IMR-90 (cell line): ENCODE data around the gene OSBPL1A. TPM values are rescaled to one million over a fixed set of nuclear protein-coding genes. Genes with fewer than 3 reads are reported as not detected.

Experiments
- ATAC-seq: fragments of 200-7000 bp; cut with Tn5 transposase; 2 replicates; pipeline ENCODE4 v1.9.1; 2020; ENCODE audit warnings: low read depth, mild to moderate bottlenecking, moderate library complexity
- BruUV-seq: library from RNA; stranded (reverse); fragments of 400-500 nt; replicated peaks from 2 replicates; lab custom pipeline; 2021; lab: Mats Ljungman, UMichigan
- CTCF ChIA-PET: fragments of 300-600 bp; formaldehyde crosslinking; extraction: SDS; loops from one replicate; lab custom pipeline; 2021; ENCODE audit warnings: antibody characterized with exemption; lab: Yijun Ruan, JAX
- POLR2A ChIA-PET: fragments of 300-600 bp; sonication (Branson Sonifier 250); formaldehyde crosslinking; loops from one replicate; lab custom pipeline; 2022; ENCODE audit warnings: antibody characterized with exemption; ENCODE audit not compliant: unreplicated experiment; lab: Charles Lee
- DNase-seq: peaks from one replicate; pipeline ENCODE4 v3.0.0; 2013
- H2AFZ ChIP-seq: replicated peaks from 2 replicates; pipeline ENCODE3; 2013; ENCODE audit warnings: low read length, mild to moderate bottlenecking; ENCODE audit not compliant: poor library complexity
- H2AK5ac ChIP-seq: 2 replicates; pipeline ENCODE4 v1.6.1; 2013; ENCODE audit warnings: low read depth, low read length, inconsistent platforms
- H2AK9ac ChIP-seq: replicated peaks from 2 replicates; pipeline ENCODE3; 2013; ENCODE audit warnings: mild to moderate bottlenecking, low read depth, low read length, moderate library complexity; ENCODE audit not compliant: poor library complexity
- H2BK120ac ChIP-seq: 2 replicates; pipeline ENCODE4 v1.6.1; 2013; ENCODE audit warnings: low read depth, low read length, inconsistent platforms
- H2BK15ac ChIP-seq: 3 replicates; pipeline ENCODE4 v1.6.1; 2013; ENCODE audit warnings: low read depth, low read length, inconsistent platforms
- H2BK20ac ChIP-seq: 2 replicates; pipeline ENCODE4 v1.6.1; 2013; ENCODE audit warnings: low read depth, mild to moderate bottlenecking, inconsistent platforms, low read length, moderate library complexity
- H2BK5ac ChIP-seq: 2 replicates; pipeline ENCODE4 v1.6.1; 2013; ENCODE audit warnings: mild to moderate bottlenecking, low read depth, low read length, inconsistent platforms; ENCODE audit not compliant: poor library complexity, severe bottlenecking
- H3K14ac ChIP-seq: replicated peaks from 2 replicates; pipeline ENCODE4 v1.6.1; 2013; ENCODE audit warnings: low read depth, low read length, inconsistent platforms
- H3K18ac ChIP-seq: 2 replicates; pipeline ENCODE4 v1.6.1; 2013; ENCODE audit warnings: low read depth, low read length, control low read depth
- H3K23ac ChIP-seq: 2 replicates; pipeline ENCODE4 v1.6.1; 2013; ENCODE audit warnings: low read depth, low read length, inconsistent platforms
- H3K27ac ChIP-seq: 2 replicates; pipeline ENCODE4 v1.5.1; 2013; ENCODE audit warnings: mild to moderate bottlenecking, control low read depth, low read length; ENCODE audit not compliant: insufficient read depth
- H3K27me3 ChIP-seq: 2 replicates; pipeline ENCODE4 v1.6.1; 2013; ENCODE audit warnings: low read length; ENCODE audit not compliant: control insufficient read depth, insufficient read depth
- H3K36me3 ChIP-seq: 2 replicates; pipeline ENCODE4 v1.6.1; 2013; ENCODE audit warnings: low read length, mixed read lengths; ENCODE audit not compliant: control insufficient read depth, insufficient read depth
- H3K4ac ChIP-seq: 2 replicates; pipeline ENCODE4 v1.6.1; 2013; ENCODE audit warnings: low read depth, low read length, inconsistent platforms
- H3K4me1 ChIP-seq: 2 replicates; pipeline ENCODE4 v1.6.1; 2013; ENCODE audit warnings: low read length, mixed read lengths; ENCODE audit not compliant: control insufficient read depth, insufficient read depth
- H3K4me2 ChIP-seq: 2 replicates; pipeline ENCODE4 v1.6.1; 2013; ENCODE audit warnings: low read depth, mild to moderate bottlenecking, control low read depth, low read length, moderate library complexity
- H3K4me3 ChIP-seq: 2 replicates; pipeline ENCODE4 v1.5.1; 2013; ENCODE audit warnings: low read depth, mild to moderate bottlenecking, control low read depth, low read length, moderate library complexity; ENCODE audit not compliant: insufficient read depth
- H3K56ac ChIP-seq: 2 replicates; pipeline ENCODE4 v1.6.1; 2013; ENCODE audit warnings: low read length, inconsistent platforms; ENCODE audit not compliant: insufficient read depth; ENCODE audit errors: extremely low read depth
- H3K79me1 ChIP-seq, 2 experiments: 2 replicates each; pipeline ENCODE4 v1.6.1; 2013; ENCODE audit warnings: low read length in 2 of 2, inconsistent platforms in 1 of 2, low read depth in 1 of 2
- H3K9ac ChIP-seq: 2 replicates; pipeline ENCODE4 v1.6.1; 2013; ENCODE audit warnings: low read depth, low read length, control low read depth
- H3K9me1 ChIP-seq: 2 replicates; pipeline ENCODE4 v1.6.1; 2013; ENCODE audit warnings: low read length, inconsistent platforms; ENCODE audit not compliant: insufficient read depth
- H3K9me3 ChIP-seq: 2 replicates; pipeline ENCODE4 v1.6.1; 2013; ENCODE audit warnings: low read length; ENCODE audit not compliant: control insufficient read depth, insufficient read depth
- H4K20me1 ChIP-seq: 2 replicates; pipeline ENCODE4 v1.6.1; 2013; ENCODE audit warnings: low read length, inconsistent platforms; ENCODE audit not compliant: insufficient read depth
- H4K5ac ChIP-seq: 2 replicates; pipeline ENCODE4 v1.6.1; 2013; ENCODE audit warnings: mild to moderate bottlenecking, low read depth, low read length, control low read depth
- H4K8ac ChIP-seq, 2 experiments: 2 replicates each; pipeline ENCODE4 v1.6.1; 2013; ENCODE audit warnings: low read depth in 2 of 2, low read length in 2 of 2, control low read depth in 1 of 2, inconsistent platforms in 1 of 2
- H4K91ac ChIP-seq: 2 replicates; pipeline ENCODE4 v1.6.1; 2013; ENCODE audit warnings: low read depth, low read length, inconsistent platforms; ENCODE audit not compliant: insufficient read depth
- BHLHE40 ChIP-seq: fragments of 150-350 bp; IDR thresholded peaks from 2 replicates; pipeline ENCODE4 v1.6.1; 2016; ENCODE audit warnings: mild to moderate bottlenecking, low read depth, low read length
- CEBPB ChIP-seq: IDR thresholded peaks from 2 replicates; pipeline ENCODE4 v1.6.1; 2012; ENCODE audit warnings: low read depth, low read length, improper control_type of control experiment
- CHD1 ChIP-seq: IDR thresholded peaks from 2 replicates; pipeline ENCODE4 v1.6.1; 2012; ENCODE audit warnings: low read depth, low read length, improper control_type of control experiment
- CTCF ChIP-seq: conservative IDR thresholded peaks from 2 replicates; pipeline ENCODE4 v1.5.1; 2012; ENCODE audit warnings: mild to moderate bottlenecking, low read depth, low read length, improper control_type of control experiment
- MAFK ChIP-seq: IDR thresholded peaks from 2 replicates; pipeline ENCODE4 v1.6.1; 2012; ENCODE audit warnings: low read depth, low read length, improper control_type of control experiment
- POLR2A ChIP-seq: IDR thresholded peaks from 2 replicates; pipeline ENCODE4 v1.6.1; 2012; ENCODE audit warnings: mild to moderate bottlenecking, low read depth, low read length
- RCOR1 ChIP-seq: IDR thresholded peaks from 2 replicates; pipeline ENCODE4 v1.6.1; 2012; ENCODE audit warnings: mild to moderate bottlenecking, low read length, improper control_type of control experiment; ENCODE audit not compliant: insufficient replicate concordance
- RFX5 ChIP-seq: IDR thresholded peaks from 2 replicates; pipeline ENCODE4 v1.8.0; 2012; ENCODE audit warnings: low read depth, mild to moderate bottlenecking, low read length, moderate library complexity
- USF2 ChIP-seq: fragments of 150-350 bp; IDR thresholded peaks from 2 replicates; pipeline ENCODE4 v1.6.1; 2017; ENCODE audit warnings: mild to moderate bottlenecking, antibody characterized with exemption, low read length, low read depth
- WGBS, 2 experiments: methylation state at CpG; one replicate each; pipeline versions ENCODE4 v1.1.5 to v1.1.7; 2013; ENCODE audit warnings: missing lambda C conversion rate in 2 of 2; ENCODE audit not compliant: insufficient read length in 1 of 2; ENCODE audit errors: extremely low coverage in 2 of 2; 5-methylcytosine and 5-hydroxymethylcytosine counted together
- dilution Hi-C: fragments of 300-500 bp; cut with HindIII; formaldehyde crosslinking; loops from one replicate; pipeline ENCODE4 v1.14.3; 2018; ENCODE audit warnings: low sequenced_read_pairs; ENCODE audit not compliant: unreplicated experiment
- in situ Hi-C: fragments of 300-500 bp; cut with MboI; formaldehyde crosslinking; loops from 3 replicates; pipeline ENCODE4 v1.14.3; 2019; ENCODE audit warnings: low sequenced_read_pairs, inconsistent platforms, mixed read lengths
- intact Hi-C: fragments of 100-400 bp; cut with micrococcal nuclease; formaldehyde crosslinking; loops from 2 replicates; pipeline ENCODE4 v1.10.0; 2022
- polyA plus RNA-seq, 3 experiments: library from polyadenylated mRNA; depleted of rRNA; stranded (reverse); fragments of >200 nt; gene quantifications; 2 replicates each; pipeline ENCODE4 v1.2.3, GENCODE V29; 2012; ENCODE audit warnings: low replicate concordance in 1 of 3
- total RNA-seq: library from RNA; depleted of rRNA; stranded (reverse); fragments of >200 nt; gene quantifications from 2 replicates; pipeline ENCODE4 v1.2.3, GENCODE V29; 2012

Gene OSBPL1A
- total and polyA plus RNA-seq, 2 of the 4 experiments (the other 2 are of a cell fraction) = 29.4 to 70.4 TPM

GRCh38 chr18:24266131-24266530 lies 131.5 kb downstream of the OSBPL1A start:
- Histone ChIP-seq H2BK120ac (no peak overlapping the region), H3K36me3 (peaks cover 2% of the 10 kb centered on the region; the same call in 1 of the 2 replicates), H3K9me3 (no peaks in the 10 kb centered on the region), H4K91ac (no peak overlapping the region), H3K4me3 (no peak overlapping the region), H3K18ac (no peak overlapping the region), H4K8ac (no peak overlapping the region), H2BK20ac (no peak overlapping the region), H3K14ac (no peak overlapping the region), H2BK15ac (no peak overlapping the region), H3K27ac (no peak overlapping the region), H3K4me1 (peaks cover 10% of the 10 kb centered on the region), H3K4me2 (no peak overlapping the region), H3K9me1 (peaks cover 9% of the 10 kb centered on the region), H2AK9ac (no peak overlapping the region), H2AFZ (no peak overlapping the region), H2AK5ac (no peak overlapping the region), H4K5ac (no peak overlapping the region), H3K9ac (no peak overlapping the region), H3K56ac (no peak overlapping the region), H3K79me1 (peaks cover 23 to 58% of the 10 kb centered on the region in 2 experiments), H4K20me1 (peaks cover 16% of the 10 kb centered on the region; the same call in 1 of the 2 replicates), H3K27me3 (no peaks in the 10 kb centered on the region), H2BK5ac (no peak overlapping the region), H3K23ac (no peak overlapping the region), H3K4ac (no peak overlapping the region)
- intact Hi-C loops = no loop called here
- ChIA-PET POLR2A (no interaction called here), CTCF (no interaction called here)
- DNase-seq = no peak
- WGBS, 2 experiments = no CpG with 5 or more reads among the region's 1 CpG
- BruUV-seq = no TSS peak
- in situ Hi-C loops = no loop called here
- no peak for ATAC-seq
- TF ChIP-seq CTCF (no peak), RCOR1 (no peak), CEBPB (no peak), MAFK (no peak), POLR2A (no peak), BHLHE40 (no peak), CHD1 (no peak), RFX5 (no peak), USF2 (no peak)
- dilution Hi-C loops = no loop called here
